CD4-positive, alpha-beta T cell treated with Interleukin-12 subunit alpha and Interleukin-12 subunit beta, for 1 hour (primary cell): Measurements from ENCODE around the gene SLC22A15.

Source experiments
- DNase-seq: peaks from one replicate; pipeline ENCODE4 v3.0.0-alpha.2; 2020

The SLC22A15 gene

GRCh38 chr1:116105996-116106395, 129.7 kb downstream of the SLC22A15 start:
- no peak for DNase-seq

- no peak for DNase-seq
Measured at GRCh38 chr1:116106646-116107045, 130.3 kb downstream of the SLC22A15 start.

- DNase-seq, result no peak
Measured at GRCh38 chr1:116107371-116107770, 131.1 kb downstream of the SLC22A15 start.

GRCh38 chr1:116110567-116111523, 134.5 kb downstream of the SLC22A15 start, which contains the start of gene MAB21L3:
TSS of gene MAB21L3 (plus strand) at chr1:116111399. CDS start at chr1:116112616, 1,217 bp downstream.
- no peak for DNase-seq

GRCh38 chr1:116111524-116112021, 135.3 kb downstream of the SLC22A15 start:
- no peak for DNase-seq

GRCh38 chr1:116112388-116113140, 136.3 kb downstream of the SLC22A15 start:
- DNase-seq, result no peak

GRCh38 chr1:116113615-116114014, 137.3 kb downstream of the SLC22A15 start:
- DNase-seq, result no peak

- DNase-seq, result no peak
Measured at GRCh38 chr1:116115476-116116439, 139.4 kb downstream of the SLC22A15 start.

- no peak for DNase-seq
Measured at GRCh38 chr1:116118471-116118870, 142.2 kb downstream of the SLC22A15 start.
